GM18508 (cell line): ENCODE results near the gene ADAMTS17.

Experiments used
- ATAC-seq: cut with Tn5 transposase; IDR thresholded peaks from one replicate; pipeline ENCODE4 v1.9.1; 2021; ENCODE audit warnings: moderate number of reproducible peaks; ENCODE audit not compliant: insufficient read depth, unreplicated experiment

The ADAMTS17 gene

DNA sequence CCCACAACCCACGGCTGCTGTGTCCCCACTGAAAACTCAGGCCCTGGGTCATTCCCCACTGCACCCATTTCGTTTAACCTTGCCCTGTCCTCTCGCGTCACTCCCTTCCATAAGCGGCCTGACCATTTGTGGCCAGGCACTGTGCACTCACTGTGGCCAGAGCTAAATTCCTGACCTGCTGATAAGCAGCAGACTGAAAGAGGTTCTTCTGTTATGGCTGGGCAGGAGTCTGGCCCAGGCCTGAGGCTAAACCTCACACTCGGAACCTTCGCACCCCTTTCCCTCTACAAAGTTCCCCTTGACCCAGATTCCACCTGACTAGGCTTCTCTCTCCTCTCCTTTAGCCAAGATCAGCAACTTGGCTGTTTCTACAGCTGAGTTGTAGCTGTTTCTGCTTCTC lies 62.3 kb downstream of the ADAMTS17 start:
- ATAC-seq, result no peak

DNA sequence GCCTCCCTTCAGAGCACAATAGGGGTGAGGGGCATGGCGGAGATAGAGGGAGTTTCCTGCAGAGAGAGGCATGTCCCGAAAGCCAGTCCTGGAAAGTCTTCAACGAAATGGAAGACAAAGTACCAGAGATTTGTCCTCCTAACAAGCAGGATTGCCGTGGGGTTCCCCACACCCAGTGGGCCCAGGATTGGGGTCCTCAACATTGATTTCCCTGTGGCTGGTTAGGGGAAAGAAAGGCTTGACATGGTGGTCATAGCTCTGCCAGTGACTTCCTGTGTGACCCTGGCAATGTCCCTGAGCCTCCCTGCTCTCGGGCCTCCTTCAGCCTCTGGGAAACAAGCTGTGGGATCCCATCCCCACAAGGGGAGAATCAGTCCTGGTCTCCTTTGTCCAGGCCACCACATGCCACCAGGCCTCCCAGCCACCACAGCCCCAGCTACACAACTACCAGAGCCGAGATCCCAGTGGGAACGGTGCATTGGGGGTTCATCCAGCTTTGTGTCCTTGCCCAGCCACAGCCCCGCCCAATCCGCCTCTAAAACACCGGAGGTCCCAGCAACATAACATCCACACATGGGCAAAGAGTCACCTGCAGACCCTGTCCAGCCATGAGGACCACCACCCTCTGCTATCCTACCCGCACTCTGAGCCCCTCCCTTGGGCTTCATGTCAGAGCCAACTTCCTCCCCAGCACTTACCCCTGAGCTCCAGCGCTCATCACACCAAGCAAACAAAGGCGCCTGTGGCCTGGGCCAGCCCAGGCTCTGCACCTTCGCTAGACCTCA lies 63.0 kb downstream of the ADAMTS17 start:
- ATAC-seq, result no peak

DNA sequence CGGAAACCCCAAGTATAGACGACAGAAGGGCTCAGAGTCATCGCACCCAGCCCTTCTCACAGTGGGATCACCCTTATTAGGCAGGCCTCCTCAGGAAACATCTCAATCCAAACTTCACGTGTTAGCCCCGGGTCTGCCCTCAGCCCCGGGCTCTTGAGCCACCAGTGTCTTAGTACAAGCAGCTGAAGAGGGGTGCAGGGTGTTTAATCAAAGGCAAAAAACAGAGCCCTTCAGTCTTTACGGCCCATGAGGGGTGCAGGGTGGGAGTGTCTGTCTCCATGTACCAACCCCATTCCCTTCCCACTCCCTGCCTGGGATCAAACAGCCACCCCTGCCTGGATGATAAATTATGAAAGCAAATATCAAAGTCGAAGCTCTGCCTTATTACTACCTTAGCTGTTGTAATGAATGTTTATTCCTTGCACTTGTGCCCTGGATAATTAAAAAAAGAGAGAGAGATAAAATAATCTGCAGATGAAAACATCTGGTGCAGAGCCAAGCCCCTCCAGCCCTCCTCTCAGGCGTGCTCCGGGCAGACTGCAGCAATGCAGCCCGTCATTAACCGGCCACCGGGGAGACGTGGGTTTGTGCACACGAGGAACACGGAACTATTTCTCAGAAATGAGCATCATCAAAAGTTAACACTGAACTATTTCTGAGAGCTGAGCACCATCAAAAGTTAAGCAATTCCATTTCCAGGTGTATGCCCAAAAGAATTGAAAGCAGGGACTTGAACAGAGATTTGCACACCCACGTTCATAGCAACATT lies 64.5 kb downstream of the ADAMTS17 start:
- no peak for ATAC-seq

DNA sequence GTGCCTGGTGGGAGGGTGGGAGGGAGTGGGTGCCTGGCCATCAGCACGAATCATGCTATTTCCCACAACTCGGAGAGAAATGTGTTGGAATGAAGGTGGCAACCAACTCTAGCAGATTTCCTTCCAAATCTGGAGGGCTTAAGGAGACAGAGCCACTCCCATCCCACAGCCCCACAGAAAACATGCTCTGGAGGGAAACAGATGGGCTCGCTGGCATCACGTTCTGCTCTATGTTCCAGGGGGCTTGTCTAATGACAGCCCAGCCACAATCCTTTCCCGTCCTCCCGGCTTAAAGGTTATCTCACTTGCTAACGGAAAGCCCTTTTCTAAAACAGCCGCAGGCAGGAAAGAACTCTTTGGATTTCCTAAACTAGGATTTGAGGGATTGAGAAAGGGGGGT lies 65.3 kb downstream of the ADAMTS17 start:
- no peak for ATAC-seq

DNA sequence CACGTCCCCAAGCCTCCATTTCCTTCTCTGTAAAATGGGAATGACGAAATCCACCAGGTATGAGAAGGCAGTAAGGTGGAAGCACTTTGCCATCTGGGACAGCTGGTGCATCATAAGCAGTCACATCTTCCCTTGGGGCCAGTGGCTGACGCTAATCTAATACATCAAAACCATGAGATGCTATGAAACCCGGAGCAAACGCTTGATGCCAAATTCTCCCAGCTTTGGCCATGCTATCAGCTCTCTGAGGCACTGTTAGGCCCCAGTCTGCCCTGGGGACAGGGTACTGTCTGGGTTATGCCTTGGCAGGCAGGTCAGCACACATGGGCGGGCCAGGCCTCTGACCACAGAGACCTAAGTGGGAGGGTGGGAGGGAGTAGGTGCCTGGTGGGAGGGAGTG lies 66.1 kb downstream of the ADAMTS17 start:
- no peak for ATAC-seq

DNA sequence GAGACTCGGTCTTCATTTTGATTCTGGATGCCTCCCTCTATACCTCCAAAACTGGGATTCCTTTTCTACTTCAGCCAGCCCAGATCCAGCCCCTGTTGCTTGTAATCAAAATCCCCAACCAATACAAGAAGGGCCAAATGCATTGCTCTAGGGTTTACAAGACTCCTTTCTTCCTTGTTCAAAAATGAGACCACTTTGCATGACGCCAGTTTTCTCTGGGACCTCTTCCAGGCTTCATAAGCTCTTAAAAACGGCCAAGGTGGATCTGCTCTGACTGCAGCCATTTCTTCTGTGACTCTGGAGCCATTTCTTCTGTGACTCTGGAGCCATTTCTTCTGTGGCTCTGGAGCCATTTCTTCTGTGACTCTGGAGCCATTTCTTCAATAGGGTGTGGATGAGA lies 71.9 kb downstream of the ADAMTS17 start:
- ATAC-seq, result no peak

DNA sequence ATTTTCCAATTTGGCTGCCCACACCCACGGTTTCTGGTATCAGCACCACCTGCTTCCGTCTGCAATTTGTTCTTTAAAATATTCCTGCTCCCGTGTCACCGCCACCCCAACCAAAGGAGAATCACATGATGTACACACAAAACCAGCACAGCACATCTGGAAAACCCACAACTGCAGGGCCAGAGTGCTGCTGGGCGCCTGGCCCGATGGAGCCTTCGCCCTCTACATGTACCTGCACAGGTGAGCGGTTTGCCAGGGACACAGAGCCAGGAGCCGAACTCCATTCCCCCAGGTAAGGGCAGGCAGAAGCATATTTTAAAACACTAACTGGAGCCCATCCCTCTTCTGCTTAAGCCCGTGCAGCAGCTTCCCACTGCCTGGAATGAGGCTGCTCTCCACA lies 75.6 kb downstream of the ADAMTS17 start:
- ATAC-seq, result no peak

DNA sequence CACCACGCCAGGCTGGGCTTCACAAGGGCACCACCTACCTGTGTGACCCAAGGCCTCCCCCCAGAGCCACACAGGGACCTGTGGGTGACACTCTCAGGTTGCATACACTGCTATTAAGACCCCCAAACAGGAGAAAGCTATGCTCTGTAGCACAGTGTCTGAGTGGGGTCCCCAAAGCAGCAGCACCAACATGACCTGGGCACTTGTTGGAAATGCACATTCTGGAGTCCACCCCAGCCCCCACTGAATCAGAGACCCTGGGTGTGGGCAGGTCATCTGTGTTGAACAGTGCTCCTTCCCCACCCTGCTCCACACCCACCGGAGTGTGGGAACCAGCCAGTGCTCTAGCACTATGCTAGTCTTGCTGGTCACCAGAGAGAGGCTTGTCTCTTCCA lies 76.1 kb downstream of the ADAMTS17 start:
- ATAC-seq, result no peak

DNA sequence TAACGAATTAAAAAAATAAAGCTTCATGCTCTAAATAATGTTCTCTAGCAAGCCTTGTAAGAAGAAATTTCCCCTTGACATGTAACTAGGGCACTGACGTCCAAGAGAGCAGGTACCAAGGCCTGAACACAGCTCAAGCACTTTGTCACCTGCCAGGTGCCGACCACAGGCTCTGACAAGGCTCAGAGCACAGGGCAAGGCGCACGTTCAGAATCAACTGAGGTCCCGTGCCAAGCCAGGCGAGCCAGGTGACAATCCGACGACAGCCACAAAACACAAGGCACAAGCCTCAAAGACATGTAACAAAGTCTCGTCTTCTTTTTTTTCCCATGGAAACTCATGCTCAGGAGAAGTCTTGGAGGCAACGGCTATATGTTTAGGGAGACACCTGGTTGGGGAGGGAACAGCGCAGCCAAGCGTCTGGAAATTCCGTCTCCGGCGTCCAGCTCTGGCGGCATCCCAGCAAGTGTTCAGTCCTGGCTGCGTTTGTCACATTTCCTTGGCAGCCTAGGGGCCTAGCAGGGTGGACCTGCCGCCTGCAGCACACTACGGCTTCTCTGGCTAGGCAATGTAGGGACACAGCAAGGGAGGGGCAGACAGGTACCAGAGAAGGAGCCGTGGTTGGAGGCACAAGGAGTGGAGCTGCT lies 76.7 kb downstream of the ADAMTS17 start:
- ATAC-seq, result no peak

DNA sequence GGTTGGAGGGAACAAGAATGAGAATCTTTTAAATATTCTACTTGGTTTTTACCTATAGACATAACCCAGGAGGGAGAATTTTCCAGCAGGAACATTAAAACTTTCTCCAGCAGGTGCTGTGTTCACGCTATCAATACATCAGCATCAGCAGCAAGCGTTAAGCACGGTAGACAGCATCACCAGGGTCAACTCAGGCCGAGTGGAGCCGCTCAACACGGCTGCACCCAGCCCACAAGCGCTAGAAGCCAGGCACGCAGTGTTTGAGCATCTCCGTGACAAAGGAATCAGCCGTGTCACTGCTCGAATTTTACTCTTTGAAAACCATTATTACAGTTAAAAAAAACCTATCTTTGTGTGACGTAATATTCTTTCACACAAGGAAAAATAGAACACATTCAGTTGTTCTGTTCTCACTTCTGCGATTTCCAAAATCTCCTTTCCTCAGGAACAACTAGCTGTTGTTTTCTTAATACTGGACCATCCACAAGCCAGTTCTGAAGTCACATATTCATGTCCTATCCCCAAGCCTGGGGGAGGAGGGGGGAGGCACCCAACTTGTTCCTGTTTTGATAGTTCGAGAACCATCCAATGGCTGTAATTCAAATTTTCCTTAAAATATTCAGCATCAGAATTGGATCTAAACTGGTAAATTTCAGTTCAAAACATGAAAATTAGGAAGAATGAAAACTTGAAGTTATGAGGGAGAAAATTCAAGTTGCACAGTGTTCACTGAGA lies 77.9 kb downstream of the ADAMTS17 start:
- ATAC-seq, result no peak

DNA sequence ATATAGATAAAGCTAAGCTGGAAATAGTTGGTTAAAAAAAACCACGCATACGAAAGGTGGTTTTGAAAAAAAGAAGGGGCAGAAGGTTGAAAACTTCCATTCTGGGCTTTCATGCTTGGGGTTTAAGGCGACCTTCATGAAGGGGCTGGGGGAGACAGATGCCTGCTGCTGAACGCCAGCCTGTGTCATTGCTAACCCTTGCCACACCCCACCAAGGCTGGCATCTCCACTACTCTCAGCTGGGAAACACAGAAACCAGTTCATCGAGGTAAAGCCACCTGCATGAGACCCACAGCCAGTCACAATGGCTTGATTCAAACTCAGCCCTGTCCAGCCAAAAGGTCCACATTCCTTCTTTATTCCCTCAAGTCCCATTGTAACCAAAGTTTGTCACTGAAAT lies 78.7 kb downstream of the ADAMTS17 start:
- ATAC-seq, result no peak

DNA sequence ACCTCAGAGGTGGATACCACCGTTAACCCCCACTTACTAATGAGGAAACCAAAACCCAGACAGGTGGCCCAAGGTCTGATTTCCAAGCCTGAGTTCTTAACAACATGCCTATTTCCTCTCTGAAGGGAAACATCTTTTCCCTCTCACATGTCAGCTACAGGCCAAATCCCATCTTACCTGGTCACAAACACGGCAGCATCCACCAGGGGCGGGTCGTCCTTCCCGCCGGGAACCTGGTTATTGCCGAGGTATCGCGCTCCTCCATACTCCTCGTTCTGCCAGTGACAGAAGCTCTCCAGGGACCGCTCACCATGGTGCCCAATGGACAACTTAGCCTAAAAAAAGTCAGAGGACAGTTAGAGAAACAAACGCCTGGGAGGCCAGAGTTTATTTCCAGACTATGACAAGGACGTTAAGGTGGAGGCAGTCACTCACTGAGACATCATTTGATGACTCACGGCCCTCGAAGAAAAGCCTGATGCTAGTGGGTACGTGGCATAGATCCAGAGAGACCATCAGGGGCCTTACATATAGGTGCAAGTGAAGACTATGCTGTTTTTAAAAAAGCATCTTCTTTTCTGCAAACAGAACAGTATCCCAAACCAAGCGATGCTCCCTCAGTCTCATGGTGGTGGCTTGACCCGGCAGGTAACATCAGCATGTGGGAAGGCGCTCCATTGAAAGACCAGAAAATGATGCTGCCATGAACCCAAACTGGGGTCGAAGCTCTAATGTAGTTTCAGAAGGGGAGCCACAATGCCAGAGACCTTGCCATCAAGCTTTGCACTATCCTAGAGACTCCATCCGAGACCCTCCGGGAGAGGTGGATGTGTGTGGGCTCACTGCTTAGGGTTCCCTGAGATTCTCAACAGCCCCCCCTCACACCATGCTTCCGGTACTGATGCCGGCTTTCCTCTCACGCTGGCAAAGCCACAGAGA lies 80.2 kb downstream of the ADAMTS17 start:
- ATAC-seq, result no peak

DNA sequence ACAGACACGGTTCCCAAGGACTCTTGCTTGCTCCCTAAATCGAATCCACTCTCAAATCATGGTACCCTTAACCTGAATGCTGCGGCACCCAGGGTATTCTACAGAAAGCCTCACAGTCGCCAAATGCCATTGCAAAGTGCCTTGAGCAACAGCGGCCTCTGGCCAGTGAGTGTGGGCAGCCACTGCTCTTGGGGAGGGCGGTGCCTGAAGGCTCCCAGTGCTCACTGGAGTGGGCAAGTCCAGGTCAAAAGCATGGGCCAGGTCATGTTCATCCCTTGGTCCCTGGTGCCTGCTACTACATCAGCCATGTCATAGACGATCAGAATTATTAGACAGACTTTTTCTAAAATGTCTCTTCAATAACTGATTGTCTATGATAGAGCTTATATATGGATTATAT lies 82.5 kb downstream of the ADAMTS17 start:
- ATAC-seq, result no peak

DNA sequence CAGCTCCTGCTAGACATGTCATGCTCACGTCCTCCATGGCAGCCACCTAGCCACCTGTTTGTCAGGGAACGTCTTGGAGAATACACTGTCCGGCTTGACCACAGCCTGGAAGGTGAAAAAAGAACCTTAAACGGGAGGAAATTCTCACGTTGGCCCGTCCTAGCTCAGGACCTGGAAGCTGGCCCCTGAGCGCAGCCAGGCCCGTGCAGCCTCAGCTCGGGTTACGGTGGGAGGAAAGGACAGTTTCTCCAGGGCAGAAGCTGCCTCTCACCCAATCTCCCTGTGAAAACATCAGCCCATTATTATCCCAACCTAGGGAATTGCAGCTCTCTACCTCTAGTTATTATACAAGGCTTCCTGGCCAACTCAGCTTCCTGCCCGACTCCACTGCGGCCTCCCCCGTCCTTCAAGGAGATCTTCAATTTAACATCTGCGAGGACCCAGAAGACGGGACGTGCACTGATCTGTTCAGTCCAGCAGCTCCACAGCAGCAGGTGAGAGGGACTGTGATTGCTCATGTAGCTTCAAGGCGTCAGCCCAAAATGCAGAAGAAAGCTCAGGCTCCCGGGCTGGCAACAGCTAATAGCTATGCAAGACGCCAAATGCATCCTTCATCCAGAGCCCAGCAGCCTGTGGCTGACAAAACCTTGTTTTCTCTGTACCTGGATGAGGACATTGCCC lies 84.7 kb downstream of the ADAMTS17 start:
- ATAC-seq, result no peak

DNA sequence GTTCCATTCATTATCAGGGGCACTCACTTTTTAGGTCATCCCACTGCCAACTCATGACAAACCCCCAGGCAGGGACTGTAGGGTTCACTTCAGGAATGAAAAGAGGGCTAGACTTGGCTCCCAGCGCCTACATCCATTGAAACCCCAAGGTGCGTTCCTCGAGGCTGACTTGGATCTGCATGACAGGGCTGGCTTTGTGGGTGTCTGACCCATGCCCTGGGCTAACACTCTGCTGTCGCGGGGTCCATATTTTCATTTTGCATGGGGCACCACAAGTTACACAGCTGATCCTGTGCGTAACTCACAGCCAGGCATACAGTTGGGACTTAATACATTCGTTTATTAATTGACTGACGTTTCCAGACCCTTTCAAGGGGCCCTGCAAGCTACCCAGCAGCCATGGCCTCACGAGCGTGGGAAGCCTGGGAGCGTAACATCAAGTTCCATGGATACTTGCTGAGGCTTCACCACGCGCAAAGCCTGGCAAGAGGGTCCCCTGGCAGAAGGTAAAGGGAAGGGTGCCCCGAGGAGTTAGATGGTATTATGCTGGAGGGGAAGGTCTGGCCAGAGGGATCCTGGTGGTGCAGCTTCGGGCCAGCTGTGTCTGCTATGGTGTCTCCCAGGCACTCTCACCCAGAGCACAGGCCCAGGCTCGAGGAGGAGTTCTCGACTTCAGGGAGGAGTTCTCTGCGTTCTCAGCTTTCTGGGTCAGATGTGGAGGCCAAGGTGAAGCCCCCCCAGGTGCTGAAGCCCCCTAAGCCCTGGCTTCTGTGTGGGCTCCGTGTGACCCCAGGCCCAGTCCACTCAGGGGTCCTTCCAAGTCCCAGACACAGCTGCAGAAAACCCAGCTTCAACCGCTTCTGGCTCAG lies 85.4 kb downstream of the ADAMTS17 start:
- ATAC-seq, result no peak

DNA sequence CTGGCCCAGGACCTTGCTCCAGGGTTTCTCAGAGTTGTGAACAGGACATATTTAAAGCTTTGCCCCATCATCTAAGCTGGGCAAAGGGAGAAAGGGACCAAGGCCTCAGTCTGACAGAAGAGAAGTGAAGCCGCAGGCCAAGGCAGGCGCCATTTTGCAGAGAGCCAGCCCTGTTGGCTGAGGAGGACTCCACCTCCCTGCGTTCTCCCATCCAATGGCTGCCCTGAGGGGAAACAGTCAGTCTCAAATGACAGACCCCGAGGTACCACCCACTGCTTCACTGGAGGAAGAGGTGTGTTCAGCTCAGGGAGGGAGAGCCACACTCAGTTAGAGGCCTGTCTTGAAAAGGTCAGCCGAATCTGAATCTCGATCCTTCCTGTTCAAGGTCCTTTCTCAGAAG lies 86.1 kb downstream of the ADAMTS17 start:
- ATAC-seq, result no peak

DNA sequence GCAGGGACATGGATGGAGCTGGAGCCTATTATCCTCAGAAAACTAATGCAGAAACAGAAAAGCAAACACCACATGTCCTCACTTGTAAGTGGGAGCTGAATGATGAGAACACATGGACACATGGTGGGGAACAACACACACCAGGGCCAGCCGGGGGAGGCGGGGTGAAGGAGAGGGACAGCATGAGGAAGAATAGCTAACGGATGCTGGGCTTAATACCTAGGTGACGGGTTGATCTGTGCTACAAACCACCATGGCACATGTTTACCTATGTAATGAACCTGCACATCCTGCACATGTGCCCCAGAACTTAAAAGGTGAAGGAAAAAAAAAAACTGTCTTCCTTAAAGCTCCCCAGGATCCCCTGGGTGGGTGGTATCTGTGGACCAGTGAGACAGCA lies 87.1 kb downstream of the ADAMTS17 start:
- no peak for ATAC-seq

DNA sequence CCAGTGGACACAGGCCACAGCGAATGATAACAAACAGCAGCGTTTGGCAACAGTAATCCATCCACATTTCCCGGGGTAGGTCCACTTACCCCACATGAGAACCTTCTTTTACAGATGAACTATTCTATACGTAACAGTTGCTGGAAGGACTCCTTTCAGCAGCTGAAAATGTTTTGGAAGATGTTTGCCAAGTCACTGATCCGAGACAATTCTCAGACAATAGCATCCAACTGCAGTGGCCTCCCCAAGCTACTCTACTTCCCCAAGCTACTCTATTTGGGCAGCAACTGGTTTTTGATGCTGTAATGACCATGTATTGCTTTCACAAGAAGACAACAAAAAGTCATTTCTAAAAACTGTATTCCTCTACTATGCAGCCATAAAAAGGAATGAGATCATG lies 87.5 kb downstream of the ADAMTS17 start:
- no peak for ATAC-seq
